Natural killer cell treated with Interleukin-12 subunit alpha and Interleukin-12 subunit beta and Interleukin-15 and Interleukin-18, amount 100 ng/mL, for 72 hours (primary cell): ENCODE measurements around the gene ERG28. TPM values are rescaled to one million over a fixed set of nuclear protein-coding genes. Genes with fewer than 3 reads are reported as not detected.
A peak's percentile ranks its signal among the peaks of the same experiment; 100 is the strongest.

Experiments used
- ATAC-seq, 2 donors: fragments of 150-1000 bp; cut with Tn5 transposase in 1 of 2; sonication (Bioruptor Pico), chemical (Tn5 transposase) in 1 of 2; 2 replicates each; pipeline ENCODE4 v1.10.0; 2021
- DNase-seq: peaks from one replicate; pipeline ENCODE4 v3.0.0; 2022; ENCODE audit warnings: low spot score
- H3K27ac Mint-ChIP-seq, 2 donors: 1 replicate in 1 of 2; 2 replicates in 1 of 2; pipeline ENCODE4 v1.8.0; 2022; ENCODE audit warnings: mixed read lengths in 2 of 2, mild to moderate bottlenecking in 1 of 2, moderate library complexity in 1 of 2
- H3K27me3 Mint-ChIP-seq, 2 donors: 1 replicate in 1 of 2; 2 replicates in 1 of 2; pipeline ENCODE4 v1.8.0; 2022; ENCODE audit warnings: mixed read lengths in 2 of 2
- H3K36me3 Mint-ChIP-seq: one replicate; pipeline ENCODE4 v1.8.0; 2022; ENCODE audit warnings: mixed read lengths
- H3K4me1 Mint-ChIP-seq, 2 donors: 1 replicate in 1 of 2; 2 replicates in 1 of 2; pipeline ENCODE4 v1.8.0; 2022; ENCODE audit warnings: low read depth in 2 of 2, mixed read lengths in 2 of 2, mild to moderate bottlenecking in 1 of 2
- H3K4me3 Mint-ChIP-seq: one replicate; pipeline ENCODE4 v1.8.0; 2022; ENCODE audit warnings: mixed read lengths
- H3K9me3 Mint-ChIP-seq: 2 replicates; pipeline ENCODE4 v1.8.0; 2022; ENCODE audit warnings: mixed read lengths
- total RNA-seq, 2 donors: library from RNA; stranded (reverse); gene quantifications; one replicate each; pipeline ENCODE4 v1.2.3, GENCODE V29; 2022

Gene ERG28
- total RNA-seq, 2 donors from 2014 or later, result 17.8 to 18.3 TPM

DNA sequence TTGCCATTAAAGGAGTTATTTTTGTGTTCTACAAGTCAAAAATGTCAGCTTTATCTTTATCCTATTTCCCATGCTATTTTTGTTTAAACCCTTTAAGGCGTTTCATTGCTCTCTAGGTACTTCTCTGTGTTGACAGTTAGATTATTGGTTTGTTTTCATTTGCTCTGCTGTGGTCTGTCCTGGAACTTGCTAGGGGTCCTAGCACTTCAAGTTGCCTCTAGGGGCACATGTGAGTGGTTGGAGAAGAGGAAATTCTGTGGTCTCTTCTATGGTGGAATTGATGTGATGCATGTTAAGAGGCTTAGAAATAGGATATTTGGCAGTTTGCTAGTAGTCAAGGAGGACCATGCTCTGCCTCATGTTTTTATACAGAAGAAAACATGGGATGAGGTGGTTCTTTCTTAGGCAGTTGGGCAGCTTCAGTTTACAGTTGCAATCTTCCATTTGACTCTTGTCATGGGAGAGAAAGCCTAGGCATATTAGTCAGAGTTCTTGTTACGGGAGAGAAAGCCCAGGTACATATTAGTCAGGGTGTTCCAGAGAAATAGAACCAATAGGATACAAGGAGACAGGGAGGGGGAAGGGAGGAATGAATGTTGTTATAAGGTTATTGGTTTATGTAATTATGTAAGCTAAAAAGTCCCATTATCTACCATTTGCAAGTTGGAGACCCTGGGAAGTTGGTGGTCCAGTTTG lies 14.7 kb upstream of the ERG28 start:
- Mint-ChIP-seq H3K4me1 (peaks cover 17 to 33% of the 10 kb centered on the region in 2 donors), H3K9me3 (peaks cover 3% of the 10 kb centered on the region), H3K27me3 (no peaks in the 10 kb centered on the region), H3K36me3 (peaks cover 29% of the 10 kb centered on the region), H3K27ac (no peak overlapping the region), H3K4me3 (peak overlapping the region; percentile 2)
- ATAC-seq, result no peak
- DNase-seq, result no peak

- peaks cover 46% of the 10 kb centered on the region for H3K36me3 Mint-ChIP-seq
- DNase-seq, result no peak
- H3K4me1 Mint-ChIP-seq, result peaks cover 17 to 33% of the 10 kb centered on the region in 2 donors
- H3K4me3 Mint-ChIP-seq, result peak overlapping the region; percentile 69
- peaks cover 3% of the 10 kb centered on the region for H3K9me3 Mint-ChIP-seq
- H3K27me3 Mint-ChIP-seq, result no peaks in the 10 kb centered on the region
- H3K27ac Mint-ChIP-seq, result peak overlapping the region; percentile 78
- peak; percentile 81 to 87 for ATAC-seq
Observed at GRCh38 chr14:75673345-75674035, 12.8 kb upstream of the ERG28 start.

DNA sequence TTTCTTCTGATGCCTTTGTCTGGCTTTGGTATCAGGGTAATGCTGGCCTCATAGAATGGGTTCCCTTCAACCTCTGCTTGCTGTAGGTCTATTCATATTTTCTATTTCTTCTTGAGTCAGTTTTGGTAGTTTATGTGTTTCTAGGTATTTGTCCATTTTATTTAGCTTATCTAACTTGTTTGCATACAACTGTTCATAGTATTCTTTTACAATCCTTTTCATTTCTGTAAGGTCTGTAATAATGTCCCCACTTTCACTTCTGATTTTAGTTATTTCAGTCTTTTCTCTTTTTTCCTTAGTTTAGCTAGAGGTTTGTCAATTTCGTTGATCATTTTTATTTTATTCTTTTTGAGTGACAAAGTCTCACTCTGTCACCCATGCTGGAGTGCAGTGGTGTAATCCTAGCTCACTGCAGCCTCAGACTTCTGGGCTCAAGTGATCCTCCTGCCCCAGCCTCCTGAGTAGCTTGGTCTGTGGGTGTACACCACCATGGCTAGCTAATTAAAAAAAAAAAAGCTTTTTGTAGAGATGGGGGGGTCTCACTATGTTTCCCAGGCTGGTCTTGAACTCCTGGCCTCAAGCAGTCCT lies 12.0 kb upstream of the ERG28 start:
- peak overlapping the region; percentile 78 for H3K27ac Mint-ChIP-seq
- H3K4me3 Mint-ChIP-seq, result peak overlapping the region; percentile 72
- peak in 1 of 2 donors; percentile 70 for ATAC-seq

DNA sequence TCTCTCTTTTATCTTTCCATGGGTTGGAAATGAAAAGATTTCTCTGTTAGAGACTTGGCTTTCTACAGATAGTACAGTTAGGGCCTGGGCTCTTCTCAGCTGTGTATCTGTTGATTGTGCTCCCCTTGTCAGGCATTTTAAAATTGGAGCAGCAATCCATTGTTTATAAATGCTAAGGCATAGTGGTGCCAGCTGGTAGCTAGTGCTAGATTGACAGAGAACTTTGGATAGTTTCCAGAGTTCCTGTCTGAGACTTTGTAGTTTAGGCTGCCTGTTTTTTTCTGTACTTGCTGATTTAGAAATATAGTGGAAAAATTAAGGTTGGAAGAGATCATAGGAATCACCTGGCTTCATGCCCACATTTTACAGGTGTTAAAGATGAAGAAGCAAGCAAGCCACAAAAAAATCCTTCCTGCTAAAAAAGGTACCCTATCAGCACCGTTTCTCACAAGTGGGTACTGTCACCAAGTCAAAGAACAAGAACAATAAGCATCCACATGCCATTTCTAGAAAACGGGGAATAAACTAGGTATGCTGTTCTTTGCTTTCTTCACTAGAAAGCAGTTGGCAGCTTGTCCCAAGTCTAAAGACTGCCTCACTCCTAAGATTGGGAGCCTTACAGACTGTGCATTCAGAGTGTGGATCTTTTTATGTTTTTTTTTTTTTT lies 6.6 kb upstream of the ERG28 start:
- Mint-ChIP-seq H3K4me1 (peaks cover 0 to 6% of the 10 kb centered on the region in 2 donors), H3K27me3 (no peaks in the 10 kb centered on the region), H3K4me3 (no peak overlapping the region), H3K36me3 (peaks cover 33% of the 10 kb centered on the region), H3K27ac (no peak overlapping the region), H3K9me3 (no peaks in the 10 kb centered on the region)
- ATAC-seq, result no peak
- DNase-seq, result no peak

More for the DNA sequence above, 12.0 kb upstream of the ERG28 start:
- peaks cover 3% of the 10 kb centered on the region for H3K9me3 Mint-ChIP-seq
- H3K4me1 Mint-ChIP-seq, result peaks cover 17 to 33% of the 10 kb centered on the region in 2 donors
- H3K36me3 Mint-ChIP-seq, result peaks cover 46% of the 10 kb centered on the region
- no peaks in the 10 kb centered on the region for H3K27me3 Mint-ChIP-seq
- no peak for DNase-seq

GRCh38 chr14:75662966-75663365 lies 2.3 kb upstream of the ERG28 start:
- H3K9me3 Mint-ChIP-seq, result no peaks in the 10 kb centered on the region
- ATAC-seq (no peak), DNase-seq (no peak)
- peaks cover 13 to 25% of the 10 kb centered on the region in 2 donors for H3K4me1 Mint-ChIP-seq
- no peaks in the 10 kb centered on the region for H3K27me3 Mint-ChIP-seq
- H3K36me3 Mint-ChIP-seq, result no peaks in the 10 kb centered on the region
- H3K4me3 Mint-ChIP-seq, result peak overlapping the region; percentile 13
- no peak overlapping the region for H3K27ac Mint-ChIP-seq

DNA sequence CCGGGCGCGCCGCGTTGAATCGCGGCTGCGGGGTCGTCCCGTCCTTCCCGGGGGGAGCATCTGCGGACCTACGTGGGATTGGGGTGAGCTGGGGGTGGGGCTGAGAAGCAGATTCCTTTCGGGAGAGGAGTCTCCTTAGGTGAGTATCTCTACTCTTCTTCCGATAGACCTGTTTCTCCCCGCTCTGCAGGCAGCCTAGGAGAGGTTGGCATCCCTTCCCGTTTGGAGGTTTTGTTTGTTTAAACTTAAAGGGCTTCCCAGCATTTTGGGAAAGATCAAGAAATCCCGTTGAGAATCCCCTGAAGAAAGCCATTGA lies 781 bp upstream of the ERG28 start:
- peaks cover 13 to 25% of the 10 kb centered on the region in 2 donors for H3K4me1 Mint-ChIP-seq
- ATAC-seq (no peak), DNase-seq (no peak)
- no peaks in the 10 kb centered on the region for H3K9me3 Mint-ChIP-seq
- peak overlapping the region; percentile 91 to 97 for H3K27ac Mint-ChIP-seq
- peak overlapping the region; percentile 99 for H3K4me3 Mint-ChIP-seq
- no peaks in the 10 kb centered on the region for H3K36me3 Mint-ChIP-seq
- no peaks in the 10 kb centered on the region for H3K27me3 Mint-ChIP-seq

GRCh38 chr14:75660238-75660629 lies 442 bp downstream of the ERG28 start:
- H3K4me1 Mint-ChIP-seq, result peaks cover 13 to 25% of the 10 kb centered on the region in 2 donors

GRCh38 chr14:75658957-75659356 lies 1.7 kb downstream of the ERG28 start:
- ATAC-seq (no peak), DNase-seq (no peak)
- no peak overlapping the region for H3K4me3 Mint-ChIP-seq
- H3K9me3 Mint-ChIP-seq, result no peaks in the 10 kb centered on the region
- no peaks in the 10 kb centered on the region for H3K27me3 Mint-ChIP-seq
- H3K4me1 Mint-ChIP-seq, result peaks cover 18 to 25% of the 10 kb centered on the region in 2 donors
- no peaks in the 10 kb centered on the region for H3K36me3 Mint-ChIP-seq
- peak overlapping the region; percentile 16 to 21 for H3K27ac Mint-ChIP-seq

More at GRCh38 chr14:75660238-75660629, 442 bp downstream of the ERG28 start:
- no peaks in the 10 kb centered on the region for H3K27me3 Mint-ChIP-seq
- ATAC-seq, result no peak
- peak overlapping the region; percentile 99 for H3K4me3 Mint-ChIP-seq
- no peaks in the 10 kb centered on the region for H3K9me3 Mint-ChIP-seq
- H3K36me3 Mint-ChIP-seq, result no peaks in the 10 kb centered on the region
- peak overlapping the region; percentile 91 to 97 for H3K27ac Mint-ChIP-seq
- no peak for DNase-seq

GRCh38 chr14:75657331-75657730 lies 3.3 kb downstream of the ERG28 start:
- no peak for DNase-seq
- Mint-ChIP-seq H3K27ac (peak overlapping the region in 1 of 2 donors; percentile 16), H3K4me1 (peaks cover 18 to 25% of the 10 kb centered on the region in 2 donors), H3K36me3 (no peaks in the 10 kb centered on the region), H3K9me3 (no peaks in the 10 kb centered on the region), H3K27me3 (no peaks in the 10 kb centered on the region), H3K4me3 (no peak overlapping the region)
- ATAC-seq, result no peak

DNA sequence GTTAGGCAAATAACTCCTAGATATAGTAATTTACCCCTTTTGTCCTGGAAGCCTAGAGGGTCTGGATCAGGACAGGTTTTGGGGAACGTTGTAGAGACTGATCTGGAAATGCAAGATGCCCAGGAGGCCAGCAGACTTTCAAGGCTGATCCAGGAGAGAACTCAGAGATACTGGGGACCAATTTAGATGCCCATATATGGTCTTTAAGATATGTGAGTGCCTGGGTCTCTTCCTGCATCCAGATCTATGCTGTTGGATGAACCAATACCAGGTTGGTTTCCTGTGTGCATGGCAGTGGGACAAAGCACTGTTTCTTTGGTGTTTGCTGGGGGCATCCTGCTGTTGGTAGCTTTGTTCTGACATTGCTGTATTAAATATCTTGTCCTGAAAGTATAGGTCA lies 5.4 kb downstream of the ERG28 start:
- H3K4me1 Mint-ChIP-seq, result peaks cover 11 to 14% of the 10 kb centered on the region in 2 donors
- H3K4me3 Mint-ChIP-seq, result no peak overlapping the region
- peak overlapping the region in 1 of 2 donors; percentile 18 for H3K27ac Mint-ChIP-seq
- H3K9me3 Mint-ChIP-seq, result no peaks in the 10 kb centered on the region
- DNase-seq (no peak), ATAC-seq (no peak)
- H3K27me3 Mint-ChIP-seq, result no peaks in the 10 kb centered on the region
- peaks cover 9% of the 10 kb centered on the region for H3K36me3 Mint-ChIP-seq

DNA sequence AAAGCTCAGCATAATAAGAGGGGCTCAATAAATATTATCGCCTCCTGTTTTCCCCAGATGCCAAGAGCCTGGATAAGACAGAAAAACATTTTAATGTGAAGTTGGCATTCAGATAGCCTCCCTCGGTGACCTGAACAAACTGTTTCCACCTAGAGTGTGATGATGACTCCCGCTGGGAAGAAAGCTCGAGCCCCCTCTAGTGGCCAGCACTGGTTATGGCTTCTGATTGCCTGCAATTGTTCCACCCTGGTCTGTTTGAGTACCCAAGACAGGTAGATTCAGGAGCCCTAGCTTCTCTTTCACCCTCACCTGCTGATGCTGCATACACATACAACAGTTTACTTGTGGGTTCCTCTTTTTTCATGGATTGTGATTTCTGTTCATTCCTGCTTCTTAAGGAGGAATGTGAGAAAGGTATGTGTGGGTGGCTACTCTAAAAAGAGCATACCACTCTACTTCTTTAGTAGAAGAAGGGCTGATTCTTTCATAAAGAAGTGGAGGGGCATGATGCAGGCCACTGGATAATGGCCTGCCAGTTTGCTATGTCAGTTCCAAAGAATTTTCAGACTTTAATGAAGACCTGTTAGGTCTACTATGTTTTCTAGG lies 6.4 kb downstream of the ERG28 start:
- Mint-ChIP-seq H3K36me3 (peaks cover 17% of the 10 kb centered on the region), H3K27ac (no peak overlapping the region), H3K4me1 (peaks cover 5% of the 10 kb centered on the region in 2 donors)

DNA sequence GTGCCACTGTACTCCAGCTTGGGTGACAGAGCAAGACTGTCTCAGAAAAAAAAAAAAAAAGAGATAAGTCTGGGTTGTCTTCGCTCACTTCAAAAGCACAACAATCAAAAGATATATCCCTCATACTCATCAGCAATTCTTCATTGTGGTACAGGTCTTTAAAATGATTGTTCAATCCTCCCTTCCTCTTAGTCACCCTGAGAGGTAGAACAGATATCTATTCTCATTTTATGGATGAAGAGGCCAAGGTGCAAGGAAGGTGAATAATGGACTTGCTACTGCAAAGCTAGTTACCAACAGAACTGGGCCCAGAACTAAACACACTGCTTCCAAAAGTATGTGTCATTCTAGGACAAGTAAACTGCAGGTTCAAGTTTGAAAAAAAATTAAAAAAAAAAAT lies 7.1 kb downstream of the ERG28 start:
- no peaks in the 10 kb centered on the region for H3K27me3 Mint-ChIP-seq
- H3K4me3 Mint-ChIP-seq, result no peak overlapping the region
- H3K9me3 Mint-ChIP-seq, result no peaks in the 10 kb centered on the region
- ATAC-seq (no peak), DNase-seq (no peak)
- no peak overlapping the region for H3K27ac Mint-ChIP-seq
- peaks cover 17% of the 10 kb centered on the region for H3K36me3 Mint-ChIP-seq
- H3K4me1 Mint-ChIP-seq, result peaks cover 1 to 5% of the 10 kb centered on the region in 2 donors

More for the DNA sequence above, 6.4 kb downstream of the ERG28 start:
- no peaks in the 10 kb centered on the region for H3K27me3 Mint-ChIP-seq
- no peaks in the 10 kb centered on the region for H3K9me3 Mint-ChIP-seq
- DNase-seq (peak; percentile 83), ATAC-seq (peak; percentile 84 to 85)
- no peak overlapping the region for H3K4me3 Mint-ChIP-seq

GRCh38 chr14:75650253-75651058 lies 10.2 kb downstream of the ERG28 start:
- Mint-ChIP-seq H3K27ac (no peak overlapping the region), H3K4me1 (peaks cover 0 to 5% of the 10 kb centered on the region in 2 donors), H3K9me3 (no peaks in the 10 kb centered on the region), H3K4me3 (no peak overlapping the region), H3K27me3 (no peaks in the 10 kb centered on the region), H3K36me3 (peaks cover 23% of the 10 kb centered on the region)
- DNase-seq, result no peak
- no peak for ATAC-seq
